ENCODE measurements around the gene ENPP1. TPM values are rescaled to one million over a fixed set of nuclear protein-coding genes. Genes with fewer than 3 reads are reported as not detected.

The ENPP1 gene
- total and polyA plus RNA-seq, 2 donors (not counting 1 experiment from before 2014, with no cell fraction given), result 48.6 to 85.4 TPM

GRCh38 chr6:131832363-131832762, 24.5 kb downstream of the ENPP1 start:
- Histone ChIP-seq H3K9me3 (ENCODE audit: control insufficient read depth, insufficient read depth, low read depth, low read length) (no peaks in the 10 kb centered on the region), H4K20me1 (ENCODE audit: control insufficient read depth, extremely low read depth, insufficient read depth, low read length) (no peaks in the 10 kb centered on the region), H2AFZ (ENCODE audit: low read length) (no peak overlapping the region), H3K4me2 (ENCODE audit: extremely low read depth, insufficient read depth, low read length) (no peak overlapping the region), H3K36me3 (ENCODE audit: control insufficient read depth, insufficient read depth, low read length) (peaks cover 1% of the 10 kb centered on the region), H3K9ac (ENCODE audit: insufficient read depth, low read length) (no peak overlapping the region), H3K4me1 (ENCODE audit: control insufficient read depth, extremely low read depth, insufficient read depth, low read length) (peaks cover 8% of the 10 kb centered on the region), H3K79me2 (ENCODE audit: control insufficient read depth, insufficient read depth, low read length) (peaks cover 7% of the 10 kb centered on the region), H3K27me3 (ENCODE audit: control insufficient read depth, insufficient read depth, low read length) (no peaks in the 10 kb centered on the region), H3K27ac (ENCODE audit: insufficient read depth, low read length) (no peak overlapping the region), H3K4me3 (replicated peaks in 1 of 4; ENCODE audit: control extremely low read depth in 1 of 4, insufficient read depth in 1 of 4, low read depth in 3 of 4, low read length in 4 of 4) (no peak overlapping the region)
- DNase-seq (ENCODE audit: low read depth in 2 of 2), result no peak
- TF ChIP-seq EZH2 (IDR thresholded peaks at IDR 0.05; ENCODE audit: low read length, missing control alignments) (no peak), CTCF (conservative IDR thresholded peaks at IDR 0.05 in 1 of 2, IDR thresholded peaks at IDR 0.05 in 1 of 2; ENCODE audit: low read depth in 1 of 2, low read length in 2 of 2) (no peak)

GRCh38 chr6:131838051-131838450, 30.2 kb downstream of the ENPP1 start:
- DNase-seq (ENCODE audit: low read depth in 2 of 2), result peak in 1 of 2 donors; percentile 49
- Histone ChIP-seq H3K9ac (ENCODE audit: insufficient read depth, low read length) (no peak overlapping the region), H3K4me1 (ENCODE audit: control insufficient read depth, extremely low read depth, insufficient read depth, low read length) (no peaks in the 10 kb centered on the region), H3K4me2 (ENCODE audit: extremely low read depth, insufficient read depth, low read length) (no peak overlapping the region), H2AFZ (ENCODE audit: low read length) (no peak overlapping the region), H3K36me3 (ENCODE audit: control insufficient read depth, insufficient read depth, low read length) (no peaks in the 10 kb centered on the region), H3K27me3 (ENCODE audit: control insufficient read depth, insufficient read depth, low read length) (no peaks in the 10 kb centered on the region), H3K79me2 (ENCODE audit: control insufficient read depth, insufficient read depth, low read length) (no peaks in the 10 kb centered on the region), H3K27ac (ENCODE audit: insufficient read depth, low read length) (no peak overlapping the region), H3K4me3 (replicated peaks in 1 of 4; ENCODE audit: control extremely low read depth in 1 of 4, insufficient read depth in 1 of 4, low read depth in 3 of 4, low read length in 4 of 4) (no peak overlapping the region), H4K20me1 (ENCODE audit: control insufficient read depth, extremely low read depth, insufficient read depth, low read length) (no peaks in the 10 kb centered on the region), H3K9me3 (ENCODE audit: control insufficient read depth, insufficient read depth, low read depth, low read length) (no peaks in the 10 kb centered on the region)
- no peak for TF ChIP-seq CTCF (conservative IDR thresholded peaks at IDR 0.05 in 1 of 2, IDR thresholded peaks at IDR 0.05 in 1 of 2; ENCODE audit: low read depth in 1 of 2, low read length in 2 of 2)
- no peak for TF ChIP-seq EZH2 (IDR thresholded peaks at IDR 0.05; ENCODE audit: low read length, missing control alignments)

DNA sequence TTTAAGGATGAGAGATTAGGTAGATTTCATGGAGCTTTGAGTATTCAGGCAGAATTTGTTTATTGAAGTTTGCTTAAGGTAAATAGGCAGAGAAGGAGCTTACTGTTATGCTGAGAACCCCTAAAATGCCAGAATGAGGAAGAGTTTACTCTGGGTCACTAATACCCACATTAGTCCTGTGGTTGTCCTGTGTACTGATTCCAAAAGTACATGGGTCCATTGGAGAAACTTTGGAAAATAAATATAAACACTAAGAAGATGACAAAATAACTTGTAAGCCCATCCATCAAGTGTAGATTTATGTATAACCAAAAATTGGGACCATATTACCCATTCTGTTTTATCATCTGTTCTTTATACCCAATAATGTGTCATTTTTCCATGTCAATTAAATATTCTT, 31.6 kb downstream of the ENPP1 start:
- TF ChIP-seq CTCF (conservative IDR thresholded peaks at IDR 0.05 in 1 of 2, IDR thresholded peaks at IDR 0.05 in 1 of 2; ENCODE audit: low read depth in 1 of 2, low read length in 2 of 2), result no peak
- no peak for TF ChIP-seq EZH2 (IDR thresholded peaks at IDR 0.05; ENCODE audit: low read length, missing control alignments)
- Histone ChIP-seq H3K27me3 (ENCODE audit: control insufficient read depth, insufficient read depth, low read length) (no peaks in the 10 kb centered on the region), H3K79me2 (ENCODE audit: control insufficient read depth, insufficient read depth, low read length) (no peaks in the 10 kb centered on the region), H3K9me3 (ENCODE audit: control insufficient read depth, insufficient read depth, low read depth, low read length) (no peaks in the 10 kb centered on the region), H3K9ac (ENCODE audit: insufficient read depth, low read length) (no peak overlapping the region), H3K4me1 (ENCODE audit: control insufficient read depth, extremely low read depth, insufficient read depth, low read length) (peaks cover 4% of the 10 kb centered on the region), H3K27ac (ENCODE audit: insufficient read depth, low read length) (no peak overlapping the region), H2AFZ (ENCODE audit: low read length) (no peak overlapping the region), H3K4me3 (replicated peaks in 1 of 4; ENCODE audit: control extremely low read depth in 1 of 4, insufficient read depth in 1 of 4, low read depth in 3 of 4, low read length in 4 of 4) (no peak overlapping the region), H4K20me1 (ENCODE audit: control insufficient read depth, extremely low read depth, insufficient read depth, low read length) (no peaks in the 10 kb centered on the region), H3K36me3 (ENCODE audit: control insufficient read depth, insufficient read depth, low read length) (no peaks in the 10 kb centered on the region), H3K4me2 (ENCODE audit: extremely low read depth, insufficient read depth, low read length) (no peak overlapping the region)
- no peak for DNase-seq (ENCODE audit: low read depth in 2 of 2)
